HG02642 (cell line): ENCODE measurements around the gene MLKL.
"Not testable (repeated sequence)": the region's sequence is repeated elsewhere in the genome, so short reads cannot be mapped to it uniquely, and the experiment has no call there.

Experiments
- ATAC-seq: cut with Tn5 transposase; IDR thresholded peaks from one replicate; pipeline ENCODE4 v1.9.1; 2021; ENCODE audit warnings: mild to moderate bottlenecking; ENCODE audit not compliant: unreplicated experiment, poor library complexity

MLKL gene

GRCh38 chr16:74711938-74712337 is 11.3 kb upstream of the MLKL start:
- ATAC-seq: no peak

GRCh38 chr16:74710401-74710800 is 9.7 kb upstream of the MLKL start:
- no peak for ATAC-seq

- peak; percentile 89 for ATAC-seq
These were observed 8.8 kb upstream of the MLKL start for GRCh38 chr16:74709441-74709877.

- peak; percentile 23 for ATAC-seq
These were observed 585 bp downstream of the MLKL start for GRCh38 chr16:74700116-74700437.

GRCh38 chr16:74699666-74700065 is 996 bp downstream of the MLKL start:
- no peak for ATAC-seq

GRCh38 chr16:74698222-74698621 is 2.4 kb downstream of the MLKL start:
- ATAC-seq: no peak

GRCh38 chr16:74695450-74696422 is 4.9 kb downstream of the MLKL start:
- peak; percentile 83 for ATAC-seq

DNA sequence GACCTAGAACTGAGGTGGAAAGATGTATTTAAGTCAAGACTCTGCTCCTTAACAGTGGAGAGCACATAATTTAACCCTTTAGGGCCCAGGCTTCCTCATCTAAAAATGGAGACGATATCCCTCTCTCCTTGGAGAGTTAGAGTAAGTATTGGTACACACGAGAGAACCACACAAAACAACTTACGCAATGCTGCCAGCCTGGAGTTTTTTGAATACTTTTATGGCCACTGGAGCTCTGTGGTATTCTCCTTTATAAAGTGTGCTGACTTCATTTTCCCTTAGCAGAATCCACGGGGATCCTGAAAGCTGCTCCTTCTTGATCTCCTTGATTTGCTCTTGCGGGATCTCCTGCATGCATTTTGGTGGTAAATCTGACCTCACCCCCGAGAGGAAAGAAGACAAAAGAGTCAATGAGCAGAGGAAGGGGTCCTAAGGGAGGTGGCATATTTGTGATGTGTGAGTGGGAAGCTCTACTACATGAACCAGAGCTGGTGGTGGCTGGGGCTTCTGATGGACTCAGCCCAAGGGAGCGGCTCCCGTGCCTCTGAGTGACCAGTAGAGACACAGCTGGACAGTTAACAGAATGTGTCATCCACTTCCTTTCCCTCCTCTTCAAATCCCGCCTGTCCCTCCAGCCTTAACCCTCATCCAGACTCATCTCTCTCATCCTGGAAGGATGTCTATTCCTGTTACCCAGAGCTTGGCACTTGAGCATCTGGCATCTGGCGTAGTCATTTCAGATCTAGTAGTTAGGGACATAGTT is 9.4 kb downstream of the MLKL start:
- ATAC-seq: no peak

GRCh38 chr16:74682556-74682955 is 18.1 kb downstream of the MLKL start:
- no peak for ATAC-seq

DNA sequence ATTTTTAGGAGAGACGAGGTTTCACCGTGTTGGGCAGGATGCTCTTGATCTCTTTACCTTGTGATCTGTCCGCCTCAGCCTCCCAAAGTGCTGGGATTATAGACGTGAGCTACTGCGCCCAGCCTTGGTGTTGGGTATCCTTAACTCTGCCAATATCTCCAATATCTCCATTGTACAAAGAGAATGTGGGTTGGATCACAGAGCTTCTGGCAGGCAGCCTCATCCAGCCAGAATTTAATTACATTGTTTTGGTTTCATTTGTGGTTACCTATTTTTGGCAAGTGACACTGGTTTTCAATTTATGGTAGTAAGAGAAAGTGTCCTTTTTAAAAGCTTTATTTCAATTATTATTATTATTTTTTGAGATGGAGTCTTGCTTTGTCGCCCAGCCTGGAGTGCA is 20.0 kb downstream of the MLKL start:
- no peak for ATAC-seq

DNA sequence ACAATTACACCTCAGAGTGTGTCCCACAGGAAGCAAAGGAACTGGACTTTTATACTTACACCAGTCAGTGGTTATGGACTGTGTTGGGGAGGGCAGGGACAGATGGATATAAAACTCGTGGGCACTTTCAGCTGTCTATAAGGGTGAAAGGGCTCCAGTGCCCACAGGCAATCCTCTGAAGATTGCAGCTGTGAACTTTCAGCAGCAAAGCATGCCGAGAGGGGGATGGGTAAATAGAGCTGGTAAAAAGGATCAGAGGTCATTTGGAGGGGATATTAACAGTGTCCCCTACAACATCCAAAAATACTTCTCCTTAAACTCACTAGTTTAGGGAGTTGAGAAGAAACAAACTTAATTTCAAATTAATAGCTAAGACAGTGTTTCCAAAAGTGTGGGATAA is 20.7 kb downstream of the MLKL start:
- ATAC-seq: no peak

- ATAC-seq: no peak
These were observed 22.8 kb downstream of the MLKL start for GRCh38 chr16:74677868-74678267.

DNA sequence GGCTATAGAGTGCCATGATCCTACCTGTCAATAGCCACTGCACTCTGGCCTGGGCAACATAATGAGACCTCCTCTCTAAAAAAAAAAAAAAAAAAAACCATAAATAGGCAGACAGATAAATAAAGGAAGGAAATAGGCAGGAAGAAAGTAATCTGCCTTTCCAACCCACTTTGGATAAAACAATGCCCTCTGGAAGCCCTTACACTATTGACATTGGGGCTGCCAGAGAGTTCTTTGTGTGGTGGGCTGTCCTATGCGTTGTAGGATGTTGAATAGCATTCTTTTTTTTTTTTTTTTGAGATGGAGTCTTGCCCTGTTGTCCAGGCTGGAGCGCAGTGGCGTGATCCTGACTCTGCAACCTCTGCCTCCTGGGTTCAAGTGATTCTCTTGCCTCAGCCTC is 26.8 kb downstream of the MLKL start:
- no peak for ATAC-seq

DNA sequence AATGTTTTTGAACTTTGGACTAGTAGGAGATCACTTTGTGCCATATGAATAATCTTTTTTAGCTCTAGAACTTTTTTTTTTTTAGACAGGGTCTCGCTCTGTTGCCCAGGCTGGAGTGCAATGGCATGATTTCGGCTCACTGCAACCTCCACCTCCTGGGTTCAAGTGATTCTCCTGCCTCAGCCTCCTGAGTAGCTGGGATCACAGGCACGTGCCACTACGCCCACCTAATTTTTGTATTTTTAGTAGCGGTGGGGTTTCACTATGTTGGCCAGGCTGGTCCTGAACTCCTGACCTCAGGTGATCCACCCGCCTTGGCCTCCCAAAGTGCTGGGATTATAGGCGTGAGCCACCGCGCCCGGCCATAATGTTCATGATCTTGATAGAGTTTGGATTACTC is 31.8 kb downstream of the MLKL start:
- not testable (repeated sequence) for ATAC-seq

- ATAC-seq: no peak
These were observed 33.4 kb downstream of the MLKL start for GRCh38 chr16:74667255-74667700.

DNA sequence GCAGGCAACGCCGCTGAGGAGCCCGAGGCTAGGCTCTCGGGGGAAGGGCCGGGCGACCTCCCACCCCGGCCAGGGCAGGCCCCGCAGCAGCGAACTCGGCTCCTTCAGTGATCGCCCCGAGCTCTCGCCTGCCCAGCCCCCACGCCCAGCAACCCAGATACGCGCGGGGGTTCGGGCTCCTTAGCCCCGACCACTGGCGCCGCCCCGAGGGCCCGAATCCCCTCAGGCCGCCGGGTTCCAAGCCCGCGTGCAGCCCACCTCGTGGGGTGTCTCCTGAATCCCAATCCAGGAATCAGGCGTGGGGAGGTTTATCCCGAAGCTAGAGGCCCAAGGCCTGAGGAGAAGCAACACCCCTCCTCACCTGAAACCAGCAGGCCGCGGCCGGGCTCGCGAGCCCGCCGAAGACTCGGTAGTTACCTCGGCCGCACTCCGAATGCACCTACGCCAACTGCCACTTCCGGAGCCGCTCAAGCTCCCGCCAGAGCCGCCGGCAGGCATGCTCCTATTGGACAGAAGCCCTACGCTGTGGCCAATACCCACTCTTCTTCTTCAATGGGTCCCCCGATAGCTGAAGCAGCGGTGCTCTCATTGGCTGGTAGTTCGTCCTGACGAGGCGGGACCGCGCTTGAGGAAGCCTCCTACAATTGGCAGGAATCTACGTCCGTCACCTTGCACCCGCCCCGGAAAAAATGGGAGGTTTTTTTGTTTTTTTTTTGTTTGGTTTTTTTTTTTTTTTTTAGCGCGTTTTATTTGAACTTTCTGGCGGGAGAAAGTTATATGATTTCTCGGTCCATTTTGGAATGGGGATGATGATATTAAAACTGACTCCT is 34.0 kb downstream of the MLKL start, which contains the start of gene RFWD3:
Gene RFWD3, minus strand, starts transcription at position 453 of the 830 bp plus-strand sequence. CDS start 5,428 bp downstream, outside the sequence.
- peak; percentile 100 for ATAC-seq

- ATAC-seq: no peak
These were observed 34.6 kb downstream of the MLKL start for GRCh38 chr16:74666010-74666421.

DNA sequence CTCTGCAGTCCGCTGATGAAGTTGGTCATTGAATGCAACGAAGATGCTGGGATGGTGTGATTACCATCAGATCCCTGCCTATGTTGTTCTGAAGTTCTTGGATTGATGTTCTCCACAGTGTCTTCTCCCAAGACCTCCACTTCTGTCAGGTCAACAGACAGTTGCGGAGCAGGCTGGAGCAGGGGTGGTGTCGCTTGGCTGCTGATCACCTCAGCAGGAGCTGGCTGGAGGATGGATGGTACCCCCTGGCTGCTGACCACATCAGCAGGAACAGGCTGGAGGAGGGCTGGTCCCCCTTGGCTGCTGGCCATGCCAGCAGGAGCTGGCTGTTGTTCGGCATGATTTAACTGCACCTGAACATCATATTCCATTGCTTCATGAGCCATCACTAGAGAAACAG is 39.6 kb downstream of the MLKL start:
- no peak for ATAC-seq

- no peak for ATAC-seq
These were observed 40.3 kb downstream of the MLKL start for GRCh38 chr16:74660383-74660782.

- no peak for ATAC-seq
These were observed 41.6 kb downstream of the MLKL start for GRCh38 chr16:74659041-74659440.
